ENCODE results near the gene BZW2.
A peak's percentile ranks its signal among the peaks of the same experiment; 100 is the strongest.

BZW2 gene
- 45.4 to 167 reads per million in 2 experiments for total RNA-seq

DNA sequence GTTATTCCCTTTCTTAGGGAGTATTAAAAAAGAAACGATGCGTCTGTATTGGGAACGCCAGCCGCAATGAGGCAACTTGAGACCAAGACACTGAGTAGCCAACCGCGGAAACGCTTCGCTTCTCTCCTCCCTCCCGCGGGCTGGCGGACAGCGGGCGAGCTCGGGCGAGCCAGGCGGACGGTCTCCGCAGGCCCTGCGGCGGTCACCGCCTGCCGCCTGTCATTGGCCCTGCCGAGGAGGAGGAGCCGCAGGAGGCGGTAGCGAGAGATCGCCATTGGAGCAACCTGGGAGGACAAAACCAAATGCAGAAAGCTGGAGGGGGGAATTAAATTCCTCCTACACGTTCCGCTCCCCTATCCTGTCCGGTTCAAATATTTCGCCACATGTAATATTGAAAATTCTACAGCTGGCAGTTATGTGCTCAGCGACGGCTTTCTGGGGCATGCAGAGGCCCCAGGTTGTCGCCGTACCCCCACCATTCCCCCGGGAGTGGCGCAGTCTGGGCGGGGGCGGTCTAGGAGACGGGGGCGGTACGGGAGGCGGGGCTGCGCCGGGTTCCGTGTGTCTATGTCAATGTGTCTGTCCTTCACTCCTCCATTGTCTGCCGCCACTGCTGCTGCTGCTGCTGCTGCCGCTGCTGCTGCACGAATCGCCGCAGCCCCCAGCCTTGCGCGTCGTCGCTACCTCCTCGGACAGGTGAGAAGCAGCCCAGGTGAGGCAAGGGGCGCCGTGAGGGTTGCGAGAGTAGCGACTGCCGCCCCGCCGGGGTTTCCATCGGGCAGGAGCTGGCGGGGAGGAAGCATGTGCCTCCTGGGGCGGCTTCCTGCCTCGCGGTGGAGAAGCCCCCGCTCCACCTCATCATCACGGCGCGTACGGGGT, at the start of gene BZW2, which contains the start of gene ANKMY2:
Gene BZW2 (plus strand): TSS at position 589 of the 879 bp plus-strand sequence. CDS start 19,263 bp downstream, outside the sequence.
Gene ANKMY2 (minus strand): TSS at position 162 of the 879 bp plus-strand sequence. CDS start 181 bp downstream, outside the sequence.
- DNase-seq (ENCODE audit: low read depth): peak; percentile 87

DNA sequence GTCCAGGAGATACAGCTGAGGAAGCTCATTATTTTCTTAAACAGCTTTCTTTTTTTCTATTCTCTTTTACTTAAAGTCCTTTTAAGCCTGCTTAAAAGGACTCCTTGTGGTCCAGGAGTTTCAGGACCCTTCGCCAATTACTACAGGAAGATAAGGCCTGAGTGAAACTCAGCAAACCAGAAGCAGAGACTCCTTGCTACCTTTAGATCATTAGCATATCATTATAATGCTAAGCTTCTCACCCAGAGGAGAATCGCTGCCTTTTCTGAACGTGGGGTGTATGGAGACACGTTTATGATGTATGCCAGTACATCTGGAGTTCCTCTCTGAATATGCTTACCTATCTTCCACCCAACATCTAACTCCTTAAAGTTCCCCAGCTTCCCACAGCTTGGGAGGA, 48.0 kb upstream of the BZW2 start:
- no peak for DNase-seq (ENCODE audit: low read depth)

DNA sequence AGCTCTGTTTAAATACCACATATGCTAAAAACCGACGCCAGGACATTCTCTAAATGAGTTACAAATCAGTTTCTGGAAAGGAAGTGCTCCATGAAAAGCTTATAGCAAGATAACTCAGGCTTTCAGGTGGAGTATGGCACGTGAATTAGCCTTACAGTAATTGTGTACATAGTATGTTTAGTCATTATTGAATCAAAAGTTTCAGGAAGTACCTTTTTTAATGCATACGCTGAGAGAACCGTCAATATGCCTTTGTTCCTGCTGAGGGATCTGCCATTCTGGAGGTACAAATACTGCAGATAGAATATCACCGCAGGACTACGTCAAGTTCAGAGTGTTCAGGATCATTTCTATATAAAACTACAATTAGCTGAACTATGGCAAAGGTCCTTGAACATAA, 46.1 kb upstream of the BZW2 start:
- DNase-seq (ENCODE audit: low read depth): no peak

DNA sequence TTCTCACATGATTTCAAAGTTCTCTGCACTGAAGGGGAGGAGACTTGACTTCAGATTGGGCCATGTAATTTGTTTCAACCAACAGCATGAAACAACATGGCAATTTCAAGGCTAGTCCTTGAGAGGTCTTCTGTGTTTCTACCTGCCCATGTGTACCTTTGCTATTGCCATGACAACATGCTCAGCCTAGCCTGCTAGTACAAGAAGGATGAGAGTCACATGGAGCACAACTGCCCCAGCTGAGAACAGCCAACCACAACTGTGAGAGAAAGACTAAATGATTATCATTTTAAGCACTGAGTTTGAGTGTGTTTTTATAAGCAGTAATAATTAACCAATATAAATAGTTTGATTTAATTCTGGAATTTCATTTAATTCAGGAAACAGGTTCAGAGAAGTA, 42.3 kb upstream of the BZW2 start:
- DNase-seq (ENCODE audit: low read depth): no peak

DNA sequence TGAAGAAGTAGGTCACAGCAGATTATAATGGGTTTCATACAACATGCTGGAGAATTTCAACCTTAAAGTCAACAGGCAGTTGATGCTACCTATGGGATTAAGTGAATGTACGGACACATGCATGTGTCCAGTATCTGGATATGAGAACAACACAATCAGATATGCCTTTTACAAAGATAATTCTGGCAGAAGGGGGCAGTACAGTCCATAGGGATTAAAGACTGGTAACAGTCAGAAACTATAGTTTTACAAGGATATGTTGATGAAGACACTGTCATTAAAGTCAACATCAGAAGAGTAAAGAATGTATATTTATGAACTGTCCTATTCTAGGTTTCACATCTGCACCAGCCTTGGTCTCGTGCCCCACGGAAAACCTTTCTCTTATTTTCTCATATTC, 41.9 kb upstream of the BZW2 start:
- no peak for DNase-seq (ENCODE audit: low read depth)

DNA sequence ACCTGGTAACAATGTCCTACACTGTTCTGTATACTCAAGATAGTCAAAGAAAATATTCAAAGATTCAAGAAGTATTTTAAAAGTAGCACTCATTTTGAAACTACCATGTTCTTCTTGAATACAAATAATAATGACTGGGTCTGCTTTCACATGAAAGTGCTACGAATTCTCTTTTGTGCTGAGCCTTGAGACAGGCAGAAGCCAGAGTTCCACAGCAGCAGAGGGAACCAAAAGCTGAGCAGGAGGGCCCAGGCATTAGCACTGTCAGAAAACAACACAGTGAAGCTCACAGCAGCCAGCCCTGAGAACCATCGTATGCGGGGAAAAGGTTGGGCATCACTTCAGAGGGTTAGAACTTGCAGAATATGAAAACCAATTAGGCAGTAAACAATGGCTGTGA, 39.3 kb upstream of the BZW2 start:
- DNase-seq (ENCODE audit: low read depth): no peak

DNA sequence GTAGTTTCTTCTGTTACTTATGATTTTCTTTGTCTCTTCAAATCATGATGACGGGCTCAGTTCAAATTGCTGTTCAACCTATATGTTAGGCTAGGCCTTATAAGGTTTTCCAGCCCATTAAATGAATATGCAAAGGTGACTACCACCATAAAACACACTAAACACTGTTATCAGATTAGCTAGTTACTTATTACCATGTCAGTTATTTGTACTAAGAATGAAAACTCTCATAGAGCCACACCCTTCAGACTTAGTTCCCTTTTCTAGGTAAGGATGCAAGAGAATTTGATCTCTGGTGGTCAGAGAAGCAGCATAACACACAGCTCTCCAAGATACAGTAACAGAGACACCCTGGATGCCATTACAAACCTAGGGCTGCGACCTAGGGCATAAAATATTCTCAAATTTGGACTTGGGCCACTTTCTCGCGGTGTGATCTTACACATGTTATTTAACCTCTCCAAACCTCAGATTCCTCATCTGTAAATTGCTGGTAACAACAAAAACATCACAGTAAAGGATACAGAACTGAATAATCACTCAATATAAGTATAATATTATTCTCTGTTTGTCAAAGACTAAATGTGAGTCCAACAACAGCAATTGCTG, 36.0 kb upstream of the BZW2 start:
- DNase-seq (ENCODE audit: low read depth): no peak

DNA sequence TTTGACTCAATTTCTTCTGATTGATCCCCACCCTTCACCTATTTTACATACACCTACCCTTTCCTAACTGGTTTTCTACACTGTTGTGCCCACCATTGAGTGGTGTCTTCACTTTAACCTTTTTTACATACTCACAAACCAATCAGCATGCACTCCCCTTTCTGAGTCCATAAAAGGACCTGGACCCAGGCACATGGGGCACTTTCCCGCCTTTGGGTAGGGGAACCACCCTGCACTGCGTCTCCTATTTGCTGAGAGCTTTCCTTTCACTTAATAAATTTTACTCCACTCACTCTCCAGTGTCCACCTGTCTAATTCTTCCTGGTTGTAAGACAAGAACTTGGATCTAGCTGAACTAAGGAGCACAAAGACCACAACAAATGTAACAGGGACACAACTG, 34.3 kb upstream of the BZW2 start:
- no peak for DNase-seq (ENCODE audit: low read depth)

DNA sequence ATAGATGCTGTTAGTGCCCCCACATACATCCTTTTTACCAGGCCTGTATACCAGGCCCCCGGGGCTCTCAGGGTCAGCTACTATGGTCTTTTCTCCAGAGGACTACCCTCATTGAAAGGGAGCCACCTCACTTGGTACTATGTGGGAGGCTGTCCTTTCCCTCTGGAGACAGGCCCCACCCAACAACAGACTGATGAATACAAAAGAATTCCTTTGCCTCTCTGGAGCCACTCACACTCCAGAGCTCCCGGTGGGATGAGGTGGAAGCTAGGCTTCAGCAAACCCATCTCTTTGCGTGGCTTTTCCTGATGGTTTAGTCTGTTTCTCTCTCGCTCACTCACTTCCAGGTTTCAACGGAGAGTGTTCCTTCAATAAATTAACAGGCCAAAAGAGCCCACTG, 30.8 kb upstream of the BZW2 start:
- no peak for DNase-seq (ENCODE audit: low read depth)

DNA sequence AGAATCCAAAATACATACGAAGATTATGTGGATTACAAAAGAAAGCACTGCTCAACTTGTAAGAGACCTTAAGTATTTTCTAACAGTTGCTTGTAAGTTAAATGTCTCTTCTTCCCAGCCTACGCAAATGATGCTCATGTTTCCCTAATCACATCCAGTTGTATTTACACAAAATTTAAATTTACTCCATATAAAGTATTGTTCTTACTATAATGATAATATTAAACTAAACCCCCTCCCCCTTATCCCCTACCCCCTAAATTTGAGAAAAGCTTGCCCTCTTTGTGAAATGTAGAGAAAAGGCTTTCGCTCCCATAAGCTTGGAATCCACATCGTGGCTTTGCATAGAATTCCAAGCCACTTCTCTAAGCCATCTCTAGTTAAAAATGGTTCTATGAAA, 29.9 kb upstream of the BZW2 start:
- DNase-seq (ENCODE audit: low read depth): no peak

DNA sequence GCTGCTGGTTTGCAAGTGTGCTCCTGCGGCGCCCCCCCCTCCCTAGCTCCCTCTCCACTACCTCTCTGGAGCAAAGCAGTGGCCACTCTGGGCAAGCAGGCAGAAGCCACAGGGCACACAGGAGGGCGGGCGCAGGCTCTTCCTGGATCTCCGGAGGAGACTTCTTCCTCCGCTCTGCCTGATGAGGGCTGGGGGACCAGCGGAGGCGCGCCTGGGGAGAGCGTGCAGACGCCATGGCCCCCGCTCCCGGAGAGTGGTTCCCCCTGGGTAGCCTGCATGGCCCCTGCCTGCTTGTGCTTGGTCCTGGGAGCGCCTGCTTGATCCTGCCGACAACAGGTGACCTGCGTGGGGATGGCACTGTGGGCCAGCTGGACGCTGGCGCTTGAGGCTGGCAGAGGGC, 29.4 kb upstream of the BZW2 start:
- no peak for DNase-seq (ENCODE audit: low read depth)

DNA sequence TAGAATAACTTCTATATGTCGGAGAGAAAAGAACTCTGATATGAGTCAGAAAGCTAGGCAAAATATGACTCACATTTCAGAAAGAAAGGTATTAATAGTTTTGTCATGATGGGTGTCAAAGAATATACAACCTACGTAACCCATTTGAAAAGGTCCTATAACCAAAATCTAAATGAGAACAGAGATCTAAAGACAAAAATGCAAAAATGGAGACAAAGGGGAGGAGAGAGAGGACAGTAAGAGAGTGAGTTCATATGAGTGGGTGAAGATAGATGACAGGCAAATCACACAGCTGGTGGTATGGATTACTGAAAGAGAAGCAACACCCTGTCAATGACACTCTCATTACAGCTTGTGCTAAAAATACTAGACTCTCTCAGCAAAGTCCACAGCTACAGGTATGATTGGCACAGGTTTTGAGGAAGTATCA, 26.0 kb upstream of the BZW2 start:
- DNase-seq (ENCODE audit: low read depth): no peak

DNA sequence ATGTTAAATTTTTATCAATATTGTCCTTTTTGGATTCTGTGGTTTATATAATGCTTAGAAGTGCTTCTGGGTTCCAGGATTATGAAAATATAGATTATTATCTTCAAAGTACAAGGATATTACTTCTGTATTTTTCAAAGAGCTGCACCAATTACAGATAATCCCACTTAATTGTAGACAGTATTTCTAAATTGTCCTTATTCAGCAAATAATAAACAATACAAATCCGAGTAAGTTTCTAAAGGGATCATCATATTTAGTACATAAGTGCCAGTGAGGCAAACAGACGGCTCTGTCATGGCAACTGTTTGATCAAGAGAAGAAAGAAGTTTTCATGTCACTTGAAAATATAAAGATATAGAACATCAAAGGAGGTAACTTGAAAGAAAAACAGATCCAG, 19.6 kb upstream of the BZW2 start:
- DNase-seq (ENCODE audit: low read depth): no peak

DNA sequence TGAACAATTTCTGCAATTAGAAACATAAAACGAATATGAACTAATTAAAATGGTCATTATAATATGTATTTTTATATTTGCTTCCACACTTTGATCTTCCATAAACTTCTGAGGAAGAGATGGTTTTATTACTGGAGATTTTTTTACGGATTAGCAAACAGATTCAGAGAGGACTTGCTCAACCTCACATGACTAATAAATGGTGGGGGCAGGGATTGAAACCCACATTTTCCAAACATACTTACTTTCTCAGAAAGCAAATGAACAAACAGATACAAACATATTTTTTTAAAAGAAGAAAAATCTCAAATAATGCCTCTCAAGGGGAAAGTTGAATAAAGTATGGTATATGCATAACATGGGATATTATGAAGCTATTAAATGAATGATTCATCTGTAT, 18.7 kb upstream of the BZW2 start:
- no peak for DNase-seq (ENCODE audit: low read depth)

DNA sequence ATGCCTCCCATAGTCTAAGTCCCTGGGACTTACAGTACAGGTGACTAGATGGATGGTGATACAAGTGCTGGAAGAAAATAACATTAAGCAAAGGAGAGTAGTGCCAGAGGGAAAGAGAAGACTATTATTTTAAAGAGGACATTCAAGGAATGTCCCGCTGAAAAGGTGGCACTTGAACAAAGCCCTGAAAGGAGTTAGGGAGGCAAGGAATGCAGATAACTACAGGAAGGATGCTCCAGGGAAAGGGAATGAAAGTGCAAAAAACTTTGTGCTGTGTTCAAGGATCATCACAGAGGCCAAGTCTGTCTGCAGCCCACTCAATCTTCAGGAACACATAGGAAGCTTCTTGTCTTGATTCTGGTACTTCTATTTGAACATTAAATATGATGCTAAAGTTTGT, 15.3 kb upstream of the BZW2 start:
- no peak for DNase-seq (ENCODE audit: low read depth)

DNA sequence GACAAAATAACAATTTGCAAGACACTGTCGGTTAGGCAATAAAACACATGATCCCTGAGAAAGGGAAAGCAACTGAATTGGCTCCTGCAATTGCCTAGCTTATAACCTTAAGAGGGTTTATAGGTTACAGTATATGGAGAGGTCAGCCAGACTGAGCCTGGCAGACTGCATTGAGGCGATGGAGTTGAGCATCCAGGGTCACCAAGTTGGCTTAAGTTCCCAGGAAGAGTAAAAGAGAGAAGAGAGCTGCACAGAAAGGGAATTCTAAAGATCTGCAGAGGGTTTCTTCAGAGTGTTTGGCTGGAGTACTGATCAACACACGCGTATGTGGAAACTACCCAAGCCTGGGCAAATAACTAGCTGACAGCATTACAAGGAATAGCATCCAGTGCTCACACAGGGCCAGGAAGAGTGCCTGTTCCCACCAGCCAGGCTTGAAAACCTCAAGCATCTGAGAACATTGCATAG, 11.7 kb upstream of the BZW2 start:
- no peak for DNase-seq (ENCODE audit: low read depth)

DNA sequence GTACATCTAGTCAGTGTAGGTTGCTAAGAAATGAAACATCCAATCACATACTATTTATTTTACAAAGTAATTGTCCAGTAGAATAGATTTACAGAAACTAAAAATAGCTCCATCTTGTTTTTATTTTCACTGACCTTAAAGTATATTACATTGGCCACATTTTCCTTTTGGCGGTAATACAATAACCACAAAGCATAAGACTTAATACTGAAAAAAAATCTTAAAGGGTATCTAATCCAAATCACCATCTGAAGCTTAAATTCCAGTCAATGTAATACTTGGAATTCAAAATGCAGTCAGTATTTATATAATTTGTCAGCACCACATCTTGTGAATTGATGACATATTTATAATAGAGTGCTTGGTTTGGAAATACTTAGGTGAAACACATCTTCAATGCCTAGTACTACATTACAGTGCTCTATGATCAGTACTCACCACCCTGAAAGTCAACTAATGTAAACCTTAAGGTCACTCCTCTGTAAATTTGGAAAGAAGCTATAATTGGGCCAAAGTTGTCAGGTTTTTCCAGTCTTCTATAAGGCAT, 9.4 kb upstream of the BZW2 start:
- DNase-seq (ENCODE audit: low read depth): no peak

DNA sequence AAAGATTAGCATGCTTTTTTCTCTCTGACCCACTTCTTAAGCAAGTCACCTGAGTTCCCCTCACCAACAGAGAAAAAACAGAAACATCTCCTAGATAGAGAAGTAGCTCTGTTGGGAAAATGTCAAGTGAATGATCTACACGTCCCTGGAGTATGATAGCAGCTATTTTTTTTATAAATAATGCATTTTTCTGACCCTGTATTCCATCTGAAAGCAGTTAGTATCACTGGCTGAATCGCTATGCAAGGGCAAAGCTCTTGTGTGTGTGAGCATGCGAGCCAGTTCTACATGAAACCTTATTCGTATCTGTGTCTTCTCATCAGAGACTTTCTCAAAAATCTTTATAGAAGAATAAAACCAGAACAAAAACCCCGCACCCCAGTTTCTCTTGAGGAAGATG, 8.6 kb upstream of the BZW2 start:
- DNase-seq (ENCODE audit: low read depth): no peak

DNA sequence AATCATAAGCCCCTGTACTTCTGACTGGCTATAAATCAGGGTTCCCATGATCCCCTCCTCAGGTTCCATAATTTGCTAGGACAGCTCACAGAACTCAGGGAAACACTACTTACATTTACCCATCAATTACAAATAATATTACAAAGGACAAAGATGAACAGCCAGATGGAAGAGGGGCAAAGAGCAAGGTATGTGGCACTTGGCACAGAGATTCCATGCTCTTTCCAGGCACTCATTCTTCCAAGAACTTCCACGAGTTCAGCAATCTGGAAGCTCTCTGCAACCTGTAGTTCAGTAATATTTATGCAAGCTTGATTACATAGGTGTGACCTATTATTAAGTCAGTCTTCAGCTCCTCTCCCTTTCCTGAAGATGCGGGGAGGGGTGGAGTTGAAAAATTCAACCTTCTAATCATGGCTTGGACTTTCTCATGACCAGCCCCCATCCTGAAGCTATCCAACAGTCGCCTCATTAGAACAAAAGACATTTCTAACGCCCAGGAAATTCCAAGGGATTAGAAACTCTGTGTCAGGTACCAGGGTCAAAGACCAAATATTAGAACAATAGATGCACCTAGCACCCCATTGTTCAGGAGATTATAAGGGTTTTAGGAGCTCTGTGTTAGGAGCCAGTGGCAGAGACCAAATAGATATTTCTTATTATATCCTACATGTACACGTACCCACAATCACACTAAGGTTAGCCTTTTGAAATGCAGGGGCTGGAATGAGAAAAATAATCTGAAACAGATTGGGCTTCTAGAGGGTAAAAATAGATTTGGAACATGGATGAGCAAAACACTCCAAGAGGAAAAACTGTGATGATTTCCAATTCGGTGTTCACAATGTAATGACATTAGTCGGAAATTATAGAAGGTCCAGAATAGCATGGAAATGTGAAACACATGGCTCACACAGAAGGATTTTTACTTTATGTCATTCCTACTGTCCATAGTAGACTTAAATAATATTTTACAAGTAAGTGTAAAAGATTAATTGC, 7.4 kb upstream of the BZW2 start:
- DNase-seq (ENCODE audit: low read depth): no peak

DNA sequence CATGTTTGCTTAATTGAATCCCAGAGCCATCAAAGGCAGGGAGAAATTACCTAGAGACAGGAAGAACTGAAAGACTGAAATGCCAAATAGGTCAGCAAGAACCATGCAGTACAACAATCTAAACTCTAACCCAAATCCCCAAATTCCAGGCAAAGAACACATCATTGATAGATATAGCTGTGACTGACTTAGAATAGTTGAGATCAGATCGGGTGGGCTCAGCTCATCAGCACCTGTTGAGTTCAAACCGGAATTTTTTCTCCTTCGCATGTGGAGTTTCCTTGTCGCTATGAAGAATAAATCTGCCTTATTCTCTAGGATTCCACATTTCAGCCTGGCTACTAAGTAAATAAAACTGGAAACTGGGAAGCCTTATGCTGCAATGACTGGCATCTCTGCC, 1.8 kb upstream of the BZW2 start:
- DNase-seq (ENCODE audit: low read depth): no peak

Data from T follicular helper cell (primary cell).